Epidermal melanocyte (primary cell): ENCODE measurements around the gene GGCT.

Experiments used
- DNase-seq: peaks from one replicate; pipeline ENCODE4 v3.0.0; 2011; ENCODE audit warnings: low spot score; ENCODE audit not compliant: insufficient read length

The GGCT gene

GRCh38 chr7:30464231-30464671, 40.4 kb downstream of the GGCT start:
- no peak for DNase-seq

GRCh38 chr7:30463405-30464145, 41.1 kb downstream of the GGCT start:
- no peak for DNase-seq

GRCh38 chr7:30462179-30462578, 42.5 kb downstream of the GGCT start:
- no peak for DNase-seq

- no peak for DNase-seq
Measured at GRCh38 chr7:30460246-30460633, 44.4 kb downstream of the GGCT start.

- peak; percentile 34 for DNase-seq
Measured at GRCh38 chr7:30459591-30460245, 44.9 kb downstream of the GGCT start.

GRCh38 chr7:30458311-30458710, 46.3 kb downstream of the GGCT start:
- DNase-seq: no peak

- DNase-seq: no peak
Measured at GRCh38 chr7:30453921-30454320, 50.7 kb downstream of the GGCT start.

- no peak for DNase-seq
Measured at GRCh38 chr7:30453016-30453415, 51.6 kb downstream of the GGCT start.

GRCh38 chr7:30452280-30452930, 52.2 kb downstream of the GGCT start:
- no peak for DNase-seq

- no peak for DNase-seq
Measured at GRCh38 chr7:30451539-30452279, 52.9 kb downstream of the GGCT start.

- no peak for DNase-seq
Measured at GRCh38 chr7:30450983-30451497, 53.6 kb downstream of the GGCT start.

GRCh38 chr7:30450240-30450982, 54.2 kb downstream of the GGCT start:
- no peak for DNase-seq

GRCh38 chr7:30448461-30449189, 56.0 kb downstream of the GGCT start:
- no peak for DNase-seq

GRCh38 chr7:30447466-30447865, 57.2 kb downstream of the GGCT start:
- DNase-seq: no peak
